ENCODE measurements around the gene DNMT1.

- TF ChIP-seq CTCF (conservative IDR thresholded peaks at IDR 0.05; ENCODE audit: low read depth, low read length): no peak
- TF ChIP-seq EZH2 (IDR thresholded peaks at IDR 0.05; ENCODE audit: low read length, unreplicated experiment): no peak
- TF ChIP-seq EZH2phosphoT487 (IDR thresholded peaks at IDR 0.05; ENCODE audit: borderline replicate concordance, low read length): no peak
These were observed 43.2 kb downstream of the DNMT1 start for GRCh38 chr19:10151521-10151920.

Data from PC-3 (cell line).